Breast epithelium (tissue), 4 donors: ENCODE data around the gene CACNA2D2. TPM values are rescaled to one million over a fixed set of nuclear protein-coding genes. Genes with fewer than 3 reads are reported as not detected.

ENCODE experiments used
- DNase-seq, 2 donors: peaks; one replicate each; pipeline ENCODE4 v3.0.0-alpha.2; 2019; ENCODE audit warnings: low spot score in 2 of 2
- H3K27ac ChIP-seq, 2 donors: fragments of 200-600 bp; sonication (generic) in 1 of 2; one replicate each; pipeline ENCODE4 v1.5.1; 2016 to 2019; ENCODE audit warnings: mild to moderate bottlenecking in 1 of 2
- H3K27me3 ChIP-seq, 2 donors: fragments of 200-600 bp; sonication (generic) in 1 of 2; one replicate each; pipeline versions ENCODE4 v1.5.1 to v1.6.0; 2017 to 2019; ENCODE audit warnings: control low read depth in 1 of 2, mild to moderate bottlenecking in 1 of 2
- H3K36me3 ChIP-seq: fragments of 200-600 bp; one replicate; pipeline ENCODE4 v1.5.1; 2019
- H3K4me1 ChIP-seq, 2 donors: fragments of 200-600 bp; sonication (generic); one replicate each; pipeline ENCODE4 v1.5.1; 2016 to 2019; ENCODE audit warnings: control low read depth in 1 of 2
- H3K4me3 ChIP-seq, 3 donors: fragments of 200-600 bp; sonication (generic); 1 replicate in 2 of 3; 2 replicates in 1 of 3; pipeline ENCODE4 v1.5.1; 2016 to 2019; ENCODE audit warnings: mild to moderate bottlenecking in 3 of 3, moderate library complexity in 2 of 3
- H3K9me3 ChIP-seq, 2 donors: fragments of 200-600 bp; sonication (generic) in 1 of 2; one replicate each; pipeline ENCODE4 v1.5.1; 2016 to 2019; ENCODE audit warnings: control low read depth in 1 of 2
- CTCF ChIP-seq, 3 donors: fragments of 450-650 bp; IDR thresholded peaks; one replicate each; pipeline ENCODE4 v1.5.1; 2016 to 2017; ENCODE audit warnings: antibody characterized with exemption in 3 of 3, mild to moderate bottlenecking in 3 of 3, moderate library complexity in 3 of 3
- POLR2A ChIP-seq: fragments of 450-650 bp; IDR thresholded peaks from one replicate; pipeline ENCODE4 v1.6.1; 2016; ENCODE audit warnings: antibody characterized with exemption, mild to moderate bottlenecking, moderate library complexity
- POLR2AphosphoS5 ChIP-seq, 3 donors: sonication (generic); formaldehyde crosslinking; IDR thresholded peaks; one replicate each; pipeline ENCODE4 v1.6.1; 2017; ENCODE audit warnings: antibody characterized with exemption in 3 of 3
- intact Hi-C: fragments of 100-400 bp; cut with DNase I; formaldehyde crosslinking; loops from one replicate; pipeline ENCODE4 v1.15.1; 2023; ENCODE audit warnings: low total_unique reads
- total RNA-seq, 3 donors: library from RNA; depleted of rRNA; stranded (reverse); fragments of >200 nt; gene quantifications; one replicate each; pipeline ENCODE4 v1.1.0, GENCODE V29; 2016

Gene CACNA2D2
- total RNA-seq, 3 donors from 2014 or later, result 0.80 to 2.0 (median 1.5) TPM

DNA sequence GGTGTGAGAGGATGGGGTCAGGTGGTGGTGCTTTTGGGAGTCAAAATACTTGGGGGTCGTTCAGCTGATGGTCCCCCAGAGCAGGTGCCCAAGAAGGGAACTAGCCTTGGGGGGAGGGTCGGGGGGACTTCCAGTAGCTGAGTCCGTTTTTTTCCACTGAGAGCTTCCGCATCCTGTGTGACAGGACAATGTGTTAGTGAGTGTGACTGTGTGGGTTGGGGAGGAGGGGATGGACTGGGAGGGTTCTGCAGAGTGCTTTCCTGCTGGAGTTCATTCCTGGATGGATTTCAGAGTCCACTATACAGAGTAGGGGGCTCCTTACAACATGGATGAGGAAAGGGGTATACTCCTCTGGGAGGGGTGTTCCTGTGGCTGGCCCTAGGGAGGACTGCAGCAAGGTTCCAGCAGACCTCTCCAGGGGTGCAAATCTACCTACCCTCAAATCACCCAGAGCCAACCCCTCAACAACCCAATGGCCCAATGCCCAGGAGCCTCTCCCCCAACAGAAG lies 180.3 kb downstream of the CACNA2D2 start:
- TF ChIP-seq CTCF (IDR thresholded peaks at IDR 0.05) (no peak), POLR2A (no peak), POLR2AphosphoS5 (IDR thresholded peaks at IDR 0.05) (peak in 1 of 3 donors; percentile 5)
- DNase-seq, result no peak
- Histone ChIP-seq H3K27me3 (no peaks in the 10 kb centered on the region), H3K27ac (peak overlapping the region; percentile 31 to 93), H3K9me3 (no peaks in the 10 kb centered on the region), H3K36me3 (no peaks in the 10 kb centered on the region), H3K4me1 (peaks cover 12 to 34% of the 10 kb centered on the region in 2 donors), H3K4me3 (peak overlapping the region; percentile 54 to 85 (median 79))
- intact Hi-C loops, result no loop called here

GRCh38 chr3:50322386-50323091 lies 180.9 kb downstream of the CACNA2D2 start, which contains the start of gene HYAL2:
HYAL2 (minus strand) TSS chr3:50322745; CDS start chr3:50320489, 2,256 bp downstream.
- Histone ChIP-seq H3K27ac (peak within 1 kb of the TSS; percentile 93 to 94), H3K4me1 (peaks cover 18 to 38% of the 10 kb centered on the region in 2 donors), H3K36me3 (no peaks in the 10 kb centered on the region), H3K4me3 (peak within 1 kb of the TSS; percentile 54 to 85 (median 79)), H3K27me3 (no peaks in the 10 kb centered on the region), H3K9me3 (no peaks in the 10 kb centered on the region)
- TF ChIP-seq CTCF (IDR thresholded peaks at IDR 0.05), result no peak
- peak in 2 of 3 donors; percentile 53 to 77 for TF ChIP-seq POLR2AphosphoS5 (IDR thresholded peaks at IDR 0.05)
- TF ChIP-seq POLR2A, result no peak
- intact Hi-C loops, result no loop called here
- no peak for DNase-seq

GRCh38 chr3:50322115-50322385 lies 181.4 kb downstream of the CACNA2D2 start:
- intact Hi-C loops, result no loop called here
- H3K36me3 ChIP-seq, result no peaks in the 10 kb centered on the region
- H3K27ac ChIP-seq, result peak overlapping the region; percentile 93 to 94

DNA sequence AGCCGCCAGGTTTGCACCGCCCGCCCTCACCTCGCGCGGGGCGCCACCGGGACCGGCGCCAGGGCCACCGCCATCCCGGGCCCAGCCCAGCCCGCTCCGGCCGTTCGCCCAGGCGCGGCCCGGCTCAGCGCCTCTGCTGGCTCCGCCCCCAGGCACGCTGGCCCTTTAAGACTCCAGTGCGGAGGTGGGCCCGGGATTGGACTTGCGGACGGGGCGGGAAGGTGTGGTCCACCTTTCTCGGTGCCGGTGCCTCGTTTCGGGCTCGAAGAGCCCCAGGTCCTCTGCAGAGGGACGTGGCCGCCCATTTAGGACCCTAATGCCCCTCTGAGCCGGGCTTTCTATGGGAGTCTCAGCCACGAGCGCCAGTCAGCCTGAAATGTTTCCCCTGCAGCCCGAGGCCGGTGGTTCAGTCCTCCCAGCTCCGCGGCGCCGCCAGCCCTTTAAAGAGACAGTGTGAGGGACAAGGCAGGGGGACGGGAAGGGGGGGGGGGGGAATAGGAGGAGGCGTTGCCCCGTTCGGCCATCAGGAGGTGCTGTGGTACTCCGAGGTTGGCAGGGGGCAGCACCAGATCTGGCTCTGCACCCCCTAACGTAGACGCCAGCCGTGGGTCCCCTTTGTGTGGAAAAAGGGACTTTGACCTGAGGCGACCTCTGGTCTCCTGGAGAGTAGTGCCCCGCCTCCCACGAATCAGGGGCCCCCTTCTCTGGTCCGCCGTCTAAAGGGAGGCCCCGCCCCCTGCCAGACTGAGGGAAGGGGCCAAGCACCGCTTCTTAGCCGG lies 181.9 kb downstream of the CACNA2D2 start:
- no peaks in the 10 kb centered on the region for H3K27me3 ChIP-seq
- peaks cover 18 to 41% of the 10 kb centered on the region in 2 donors for H3K4me1 ChIP-seq
- DNase-seq, result peak; percentile 86 to 87
- TF ChIP-seq POLR2AphosphoS5 (IDR thresholded peaks at IDR 0.05) (peak; percentile 23 to 52 (median 30)), POLR2A (no peak), CTCF (IDR thresholded peaks at IDR 0.05) (peak in 2 of 3 donors; percentile 45 to 47)
- intact Hi-C loops, result no loop called here
- no peaks in the 10 kb centered on the region for H3K9me3 ChIP-seq
- peak overlapping the region; percentile 93 to 94 for H3K27ac ChIP-seq
- H3K36me3 ChIP-seq, result no peaks in the 10 kb centered on the region
- H3K4me3 ChIP-seq, result peak overlapping the region; percentile 54 to 85 (median 79)

More at GRCh38 chr3:50322115-50322385, 181.4 kb downstream of the CACNA2D2 start:
- TF ChIP-seq CTCF (IDR thresholded peaks at IDR 0.05) (no peak), POLR2A (no peak), POLR2AphosphoS5 (IDR thresholded peaks at IDR 0.05) (no peak)
- Histone ChIP-seq H3K9me3 (no peaks in the 10 kb centered on the region), H3K4me1 (peaks cover 18 to 38% of the 10 kb centered on the region in 2 donors), H3K4me3 (peak overlapping the region; percentile 54 to 85 (median 79)), H3K27me3 (no peaks in the 10 kb centered on the region)
- DNase-seq, result no peak
